KG1 (cell line): ENCODE results near the gene ROM1.
A peak's percentile ranks its signal among the peaks of the same experiment; 100 is the strongest.

Experiments used
- DNase-seq: peaks from one replicate; lab custom pipeline; 2025; lab: John Stamatoyannopoulos, UW

ROM1 gene

DNA sequence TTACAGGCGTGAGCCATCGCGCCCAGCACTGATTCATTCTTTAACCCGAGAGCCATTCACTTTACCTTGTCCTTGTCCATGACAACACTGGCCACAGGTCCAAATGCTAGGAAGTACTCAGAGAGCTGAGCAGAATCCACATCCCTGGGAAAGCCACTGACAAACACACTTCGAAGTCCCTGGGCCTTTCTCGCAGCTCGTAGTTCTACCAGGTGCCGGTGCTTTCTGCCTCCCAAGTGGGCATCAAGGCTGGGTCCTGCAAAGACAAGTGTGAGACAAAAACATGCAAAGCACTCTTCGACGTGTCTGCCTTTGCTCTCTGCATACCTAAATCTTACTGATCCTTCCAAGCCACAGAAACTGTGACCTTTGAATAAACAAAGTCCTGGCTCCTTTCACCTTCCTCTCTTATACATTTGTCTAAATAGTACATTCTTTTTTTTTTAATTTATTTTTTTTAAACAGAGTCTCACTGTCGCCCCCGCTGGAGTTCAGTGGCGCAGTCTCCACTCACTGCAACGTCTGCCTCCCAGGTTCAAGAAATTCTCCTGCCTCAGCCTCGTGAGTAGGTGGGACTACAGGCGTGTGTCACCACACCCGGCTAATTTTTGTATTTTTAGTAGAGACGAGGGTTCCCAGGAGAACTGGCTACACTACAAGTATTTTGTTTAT lies 24.0 kb upstream of the ROM1 start:
- no peak for DNase-seq

DNA sequence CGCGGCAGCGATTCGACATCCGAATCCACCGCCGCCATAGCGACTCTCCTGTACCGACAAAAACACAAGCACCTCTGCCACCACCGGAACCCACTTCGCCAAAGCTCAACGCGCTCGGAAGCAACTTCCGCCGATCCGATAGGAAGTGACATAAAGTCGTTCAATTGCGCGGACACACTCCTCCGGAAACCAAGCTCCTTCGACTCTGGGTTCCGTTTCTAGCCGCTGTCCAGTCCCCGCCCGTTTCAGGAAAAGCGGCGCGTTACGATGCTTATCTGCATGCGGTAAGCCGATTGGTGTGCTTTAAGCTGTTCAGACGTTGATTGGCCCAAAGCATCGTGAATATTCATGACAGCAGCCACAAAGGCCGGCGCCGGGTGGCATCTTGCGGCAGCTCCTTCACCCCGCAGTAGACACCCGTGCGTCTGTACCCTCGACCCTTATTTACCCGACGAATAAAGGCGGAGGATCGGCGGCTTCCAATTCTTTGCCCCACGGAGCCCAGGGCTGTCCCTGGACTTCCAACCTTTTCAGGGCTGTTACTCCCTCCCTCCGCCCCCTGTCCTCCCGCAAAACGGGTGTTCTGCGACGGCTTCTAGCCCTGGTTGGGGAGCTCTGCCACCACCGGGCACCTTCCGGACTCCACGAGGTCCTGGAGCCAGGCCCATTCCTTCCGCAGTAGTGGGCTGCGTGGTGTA lies 21.5 kb upstream of the ROM1 start, which contains the start of gene TUT1:
TUT1 (minus strand) TSS at position 76 of the 698 bp plus-strand sequence; CDS start at position 38, 38 bp downstream.
- peak; percentile 99 for DNase-seq

DNA sequence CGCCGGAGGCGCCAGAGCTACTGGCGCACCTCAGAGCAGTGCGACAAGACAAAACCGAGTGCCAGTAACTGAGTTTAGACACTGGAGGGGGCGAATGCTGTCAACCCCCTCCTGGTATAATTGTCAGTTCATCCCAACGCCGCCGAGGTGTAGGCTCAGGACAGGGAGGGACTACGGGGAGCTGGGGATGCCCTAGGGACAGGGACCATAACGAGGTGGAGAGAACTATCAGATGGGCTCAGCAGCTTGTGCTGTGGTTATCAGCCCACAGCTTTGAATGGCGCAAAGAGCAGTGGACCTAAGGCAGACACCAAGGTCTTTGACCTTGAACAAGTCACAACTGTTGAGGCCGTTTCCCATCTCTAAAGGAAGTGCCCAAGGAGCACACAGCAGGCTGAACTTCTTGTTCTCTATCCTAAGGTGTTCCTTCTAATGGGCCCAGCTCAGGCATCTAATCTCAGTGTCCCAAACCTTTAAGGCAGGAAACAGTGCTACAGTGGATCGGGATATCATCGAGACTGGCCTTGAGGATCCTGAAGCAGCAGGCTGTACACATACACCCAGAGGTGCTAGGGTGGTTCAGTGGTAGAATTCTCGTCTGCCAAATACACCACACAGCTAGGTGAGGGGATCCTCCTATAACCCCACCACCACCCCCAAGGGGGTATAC lies 20.8 kb upstream of the ROM1 start:
- no peak for DNase-seq

DNA sequence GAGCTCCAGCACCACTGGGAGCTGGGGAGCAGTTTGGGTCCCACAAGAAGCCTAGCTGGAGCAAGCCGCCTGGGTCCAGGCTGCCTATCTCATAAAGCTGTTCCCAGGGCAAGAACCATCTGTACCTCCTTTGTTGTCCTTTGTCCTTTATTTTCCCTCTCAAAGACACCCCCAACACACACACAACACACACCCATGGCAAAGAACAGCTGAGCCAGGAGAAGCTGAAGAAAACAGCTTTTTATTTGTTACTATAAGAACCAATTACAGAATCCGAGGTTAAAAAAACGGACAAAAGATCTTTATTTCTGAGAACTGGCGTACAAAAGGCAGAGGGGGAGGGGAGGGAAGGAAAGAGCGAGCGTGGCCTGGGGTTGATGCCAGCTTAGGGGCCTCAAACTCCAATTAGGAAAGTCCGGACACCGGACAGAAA lies 20.1 kb upstream of the ROM1 start:
- DNase-seq = no peak

DNA sequence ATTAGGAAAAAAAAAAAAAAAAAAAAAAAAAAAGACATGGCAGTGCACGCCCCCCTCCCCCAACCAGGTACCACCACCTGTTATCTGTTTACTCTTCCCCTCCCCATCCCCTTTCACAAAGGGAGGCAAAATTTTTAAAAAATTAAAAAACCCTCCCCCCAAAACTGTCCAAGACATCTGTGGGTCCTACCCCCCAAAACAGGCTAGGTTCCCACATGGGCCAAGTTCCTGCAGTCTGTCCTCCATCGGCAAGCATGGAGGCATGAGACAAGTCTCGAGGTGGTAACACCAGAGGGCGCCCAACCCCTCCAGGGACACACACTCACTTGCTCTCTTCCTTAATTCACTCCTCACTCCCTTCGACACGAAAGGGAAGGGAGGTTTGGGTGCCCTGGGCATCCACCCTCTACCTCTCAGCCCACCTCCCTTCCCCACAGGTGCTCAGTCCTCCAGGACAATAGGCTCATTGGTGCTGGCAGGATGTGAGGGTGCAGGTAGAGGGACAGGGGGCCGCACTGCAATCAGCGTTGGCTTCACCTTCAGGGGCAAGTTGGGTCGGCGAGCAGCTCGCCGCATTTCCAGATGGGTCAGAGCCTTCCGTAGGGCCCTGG lies 19.5 kb upstream of the ROM1 start:
- peak; percentile 48 for DNase-seq

DNA sequence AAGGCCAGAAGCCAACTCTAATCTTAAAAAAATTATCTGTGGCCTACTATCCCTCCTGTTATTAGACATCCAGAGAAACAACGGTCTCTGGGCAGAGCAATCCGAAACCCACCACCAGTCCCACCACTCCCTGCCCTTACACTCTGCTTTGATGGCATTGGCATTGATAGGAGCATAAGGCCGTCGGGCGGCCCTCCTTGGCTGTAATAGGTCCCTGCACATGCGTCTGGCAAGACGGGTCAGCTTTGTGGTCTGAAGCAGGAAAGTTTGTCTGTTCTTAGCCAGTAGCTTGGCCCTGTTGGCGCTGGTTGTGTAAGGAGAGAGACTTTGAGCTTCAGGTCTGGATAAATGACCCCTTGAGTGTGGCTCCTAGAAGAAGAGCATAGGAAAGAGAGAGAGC lies 17.9 kb upstream of the ROM1 start:
- DNase-seq = no peak

DNA sequence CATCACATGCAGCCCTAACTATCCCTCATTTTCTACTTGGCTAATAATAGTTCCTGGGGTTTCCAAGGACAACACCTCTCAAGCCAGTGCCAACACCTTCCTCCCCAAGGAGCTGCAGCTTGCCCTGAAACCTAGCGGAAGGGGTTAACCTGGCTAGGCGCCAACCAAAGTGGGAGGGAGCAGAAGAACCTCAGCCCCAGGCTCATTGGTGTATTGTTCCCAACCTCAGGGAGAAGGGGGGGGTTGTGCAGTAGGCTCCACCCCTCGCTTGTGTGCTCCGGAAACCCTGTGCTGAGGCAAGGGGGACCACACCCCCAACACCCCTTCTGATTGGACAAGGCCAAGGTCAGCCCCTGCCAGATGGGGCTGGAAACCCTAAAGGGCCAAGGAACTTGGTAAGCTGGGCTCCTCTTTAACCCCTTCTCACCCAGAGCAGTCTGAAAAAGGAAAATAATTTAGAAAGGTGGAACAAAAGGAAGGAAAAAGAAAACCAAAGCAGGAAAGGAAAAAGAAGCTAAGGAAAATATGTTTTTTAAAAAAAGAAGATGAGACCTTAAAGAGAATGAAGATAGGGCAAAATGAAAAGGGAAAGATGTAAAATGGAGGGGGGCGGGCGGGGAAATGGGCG lies 13.9 kb upstream of the ROM1 start:
- DNase-seq = peak; percentile 99

DNA sequence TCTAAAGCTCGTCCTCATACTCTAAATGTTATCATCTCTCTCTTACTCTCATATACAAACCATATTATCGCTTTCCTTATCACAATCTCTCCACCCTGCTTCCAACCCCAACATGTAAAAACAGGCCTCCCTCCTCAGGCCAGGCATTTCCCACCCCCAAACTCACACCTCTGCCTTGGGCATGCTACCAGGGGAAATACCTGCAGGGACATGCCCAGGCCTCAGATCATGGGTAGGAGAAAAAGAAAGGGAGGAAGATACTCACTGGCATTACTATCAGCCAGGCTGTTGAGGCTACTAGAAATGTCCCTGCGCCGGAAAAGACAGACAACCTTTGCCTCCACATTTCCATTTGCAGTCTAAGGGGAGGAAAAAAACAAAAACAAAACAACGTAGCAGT lies 13.2 kb upstream of the ROM1 start:
- no peak for DNase-seq

DNA sequence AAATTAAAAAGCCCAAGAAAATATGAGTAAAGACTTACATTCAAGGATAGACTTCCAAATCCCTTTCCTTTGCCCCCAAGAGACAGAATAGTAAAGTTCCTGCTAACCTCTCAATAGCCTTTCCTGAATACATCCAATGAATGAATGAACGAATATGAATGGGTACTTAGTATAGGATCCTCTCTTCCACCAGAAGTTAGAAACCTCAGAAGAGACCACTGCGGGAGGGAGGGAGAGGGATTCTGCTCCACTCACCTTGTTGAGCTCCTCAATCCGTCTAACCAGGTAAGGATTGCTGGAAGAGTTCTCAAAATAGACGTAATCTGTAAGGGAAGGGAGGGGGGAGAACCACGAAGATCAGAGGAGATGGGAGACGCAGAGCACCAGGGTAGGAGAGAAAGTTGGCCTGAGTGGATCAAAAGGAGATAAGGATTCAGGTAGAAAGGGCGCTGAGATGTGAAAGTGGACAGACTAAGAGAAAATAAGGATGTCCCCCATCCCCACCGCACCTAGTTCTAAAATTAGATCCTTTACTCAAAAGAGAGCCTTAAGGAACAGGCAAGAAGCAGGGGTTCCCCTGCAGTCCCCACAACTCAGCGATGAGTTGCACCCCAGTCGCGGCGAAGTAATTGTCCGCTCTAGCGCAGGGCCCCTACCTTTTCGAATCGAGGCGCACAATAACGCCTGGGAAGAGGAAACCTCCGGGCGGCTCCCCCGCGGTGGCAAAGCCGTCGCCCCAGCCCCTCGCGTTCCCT lies 12.5 kb upstream of the ROM1 start:
- DNase-seq = peak; percentile 34

DNA sequence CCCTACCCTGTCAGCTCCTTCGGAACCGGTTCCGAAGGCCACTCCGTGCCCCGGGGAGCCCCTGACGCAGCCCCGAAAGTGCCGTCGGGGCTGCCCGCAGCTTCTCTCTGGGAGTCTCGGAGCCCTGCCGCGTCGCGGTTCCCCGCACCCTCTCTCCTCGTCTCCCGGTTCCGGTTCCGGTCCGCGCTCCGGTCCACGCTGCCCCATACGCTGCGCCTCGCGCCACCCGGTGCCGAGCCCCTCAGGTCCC lies 12.0 kb upstream of the ROM1 start:
- no peak for DNase-seq

DNA sequence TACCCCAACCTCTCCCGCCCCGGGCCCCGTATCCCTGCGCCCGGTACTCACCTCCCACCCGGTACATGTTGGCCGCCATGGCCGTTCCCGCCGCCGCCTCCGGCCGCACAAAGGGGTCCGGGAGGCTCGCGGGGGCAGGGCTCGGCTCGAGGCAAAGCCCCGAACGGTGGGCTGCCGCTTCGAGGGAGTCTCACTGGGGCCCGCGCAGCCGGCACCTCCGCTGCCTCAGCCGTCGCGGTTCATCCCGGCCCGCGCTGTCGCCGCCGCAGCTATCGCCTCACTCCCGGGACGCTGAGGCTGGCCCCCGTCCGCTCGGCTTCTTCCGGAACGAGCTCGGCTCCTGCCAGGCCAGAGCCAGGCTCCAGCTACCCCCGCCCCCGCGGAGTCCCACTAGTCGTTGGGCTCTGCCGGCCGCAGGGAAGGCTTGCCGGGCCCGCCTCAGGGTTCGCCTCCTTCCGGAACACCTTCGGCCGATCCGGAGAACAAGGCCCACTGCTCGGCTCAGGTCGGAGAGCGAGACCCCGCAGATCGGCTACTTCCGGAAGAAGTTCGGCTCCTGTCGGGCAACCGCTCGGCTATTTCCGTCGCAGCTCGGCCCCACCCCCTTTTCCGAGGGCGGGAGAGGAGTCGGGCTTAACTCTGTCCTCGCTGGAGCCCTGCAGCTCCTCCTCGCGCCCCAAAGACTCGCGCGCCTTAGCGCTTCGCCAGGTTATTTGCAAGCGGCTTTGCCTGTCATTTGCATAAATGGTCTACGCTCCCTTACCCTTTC lies 11.5 kb upstream of the ROM1 start, which contains the start of gene MTA2:
MTA2 (minus strand) TSS at position 494 of the 769 bp plus-strand sequence; CDS start at position 79, 415 bp downstream.
- peak; percentile 98 for DNase-seq

DNA sequence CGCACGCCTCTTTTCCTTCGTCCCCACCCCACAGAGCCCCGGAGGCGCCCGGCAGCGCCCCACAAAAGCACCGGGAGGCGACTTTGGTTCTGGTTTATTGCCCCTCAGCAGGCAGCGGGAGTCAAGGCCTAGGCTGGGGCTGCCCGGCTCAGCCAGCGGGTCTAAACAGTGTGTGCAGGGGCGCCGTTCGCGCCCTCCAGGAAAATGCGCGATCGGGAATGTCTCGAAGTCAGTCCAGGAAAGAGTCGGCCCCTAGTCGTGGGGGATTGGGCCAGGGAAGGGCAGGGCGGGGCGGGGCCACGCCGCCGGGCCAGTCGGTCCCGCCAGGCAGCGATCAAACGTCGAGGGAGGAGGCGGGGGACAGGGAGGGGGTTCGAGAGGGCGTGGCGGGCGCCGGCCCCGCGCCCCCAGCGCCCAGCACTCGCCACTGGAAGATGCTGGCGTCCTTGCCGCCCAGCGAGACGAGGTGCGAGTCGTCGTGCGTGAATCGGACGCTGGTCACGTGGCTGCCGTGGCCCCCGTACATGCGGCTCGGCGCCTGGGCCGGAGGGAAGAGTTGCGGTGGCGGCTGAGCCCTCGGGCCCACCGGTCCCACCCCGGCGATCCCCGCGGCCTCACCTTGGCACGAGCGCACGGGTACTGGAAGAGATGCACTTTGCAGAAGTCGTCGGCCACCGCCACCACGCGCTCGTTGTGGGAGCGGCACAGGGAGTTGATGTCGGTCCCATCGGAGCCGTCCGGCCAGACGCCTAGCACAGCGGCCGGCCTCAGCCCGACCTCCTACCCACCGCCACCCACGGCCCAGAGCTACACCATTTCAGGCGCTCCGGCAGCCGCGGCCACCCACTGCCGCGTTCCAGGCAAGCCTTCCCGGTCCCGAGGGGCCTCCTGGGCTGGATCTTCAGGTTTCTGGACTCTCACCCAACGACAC lies 10.7 kb upstream of the ROM1 start:
- no peak for DNase-seq

DNA sequence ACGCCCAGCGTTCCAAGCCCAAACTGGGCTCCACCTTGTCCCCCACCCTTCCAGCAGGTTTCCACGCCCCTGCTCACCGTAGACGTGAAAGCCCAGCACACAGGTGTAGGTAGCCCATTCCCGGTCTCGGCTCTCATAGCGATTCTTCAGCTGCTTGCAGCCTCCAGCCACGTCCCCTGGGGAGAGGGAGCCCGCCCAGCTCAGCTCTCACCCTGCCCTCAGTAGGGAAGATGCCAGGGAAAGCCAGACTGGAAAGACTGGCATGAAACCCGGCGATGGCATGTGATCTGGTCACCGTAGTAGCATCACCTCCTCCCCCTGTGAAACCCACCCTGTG lies 10.0 kb upstream of the ROM1 start:
- no peak for DNase-seq

DNA sequence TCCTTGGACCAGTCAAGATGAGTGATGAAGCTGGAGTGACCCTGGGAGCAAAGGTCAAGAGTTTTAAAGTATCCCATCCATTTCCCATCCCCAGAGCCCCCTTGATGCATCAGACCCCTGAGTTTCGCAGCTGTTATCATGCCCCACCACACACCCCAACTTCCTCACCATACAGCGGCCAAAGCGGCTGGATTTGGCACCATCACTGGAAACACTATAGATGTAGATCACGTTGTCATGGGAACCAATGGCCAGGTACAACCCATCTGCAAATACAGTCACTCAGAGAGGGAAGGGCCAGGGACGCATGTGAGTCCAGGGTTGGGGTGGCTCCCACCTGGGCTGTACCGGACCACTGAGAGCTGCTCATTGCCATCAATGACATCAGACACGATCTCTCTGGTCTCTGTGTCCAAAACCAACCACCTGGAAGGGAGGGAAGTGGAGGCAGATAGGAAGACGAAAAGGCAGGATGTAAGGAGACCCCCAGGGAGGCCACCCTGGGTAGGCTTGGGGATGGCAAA lies 9.2 kb upstream of the ROM1 start:
- DNase-seq = no peak

DNA sequence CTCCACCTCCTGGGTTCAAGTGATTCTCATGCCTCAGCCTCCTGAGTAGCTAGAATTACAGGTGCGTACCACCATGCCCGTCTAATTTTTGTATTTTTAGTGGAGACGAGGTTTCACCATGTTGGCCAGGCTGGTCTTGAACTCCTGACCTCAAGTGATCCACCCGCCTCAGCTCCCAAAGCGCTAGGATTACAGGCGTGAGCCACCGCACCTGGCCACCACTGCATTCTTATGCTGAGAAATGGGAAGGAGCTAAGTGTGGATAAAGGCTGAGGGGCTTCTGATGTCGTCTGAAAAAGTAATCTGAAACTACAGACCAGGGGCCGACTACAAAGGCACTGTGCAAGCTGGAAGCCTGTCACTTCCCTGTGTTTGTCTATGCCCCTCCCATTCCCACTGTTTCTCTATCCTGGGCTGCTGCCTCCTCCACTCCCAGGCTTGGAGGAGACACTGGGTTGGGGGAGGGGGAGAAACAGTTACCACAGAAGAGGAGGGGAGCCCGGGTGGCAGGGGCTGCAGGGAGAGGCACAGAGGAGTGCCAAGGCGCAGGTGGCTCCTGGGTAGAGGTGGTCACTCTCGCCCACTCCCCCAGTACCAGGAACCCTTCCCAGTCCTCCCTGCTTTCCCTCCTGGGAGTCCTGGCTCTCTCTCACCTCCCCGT lies 8.5 kb upstream of the ROM1 start:
- DNase-seq = no peak

DNA sequence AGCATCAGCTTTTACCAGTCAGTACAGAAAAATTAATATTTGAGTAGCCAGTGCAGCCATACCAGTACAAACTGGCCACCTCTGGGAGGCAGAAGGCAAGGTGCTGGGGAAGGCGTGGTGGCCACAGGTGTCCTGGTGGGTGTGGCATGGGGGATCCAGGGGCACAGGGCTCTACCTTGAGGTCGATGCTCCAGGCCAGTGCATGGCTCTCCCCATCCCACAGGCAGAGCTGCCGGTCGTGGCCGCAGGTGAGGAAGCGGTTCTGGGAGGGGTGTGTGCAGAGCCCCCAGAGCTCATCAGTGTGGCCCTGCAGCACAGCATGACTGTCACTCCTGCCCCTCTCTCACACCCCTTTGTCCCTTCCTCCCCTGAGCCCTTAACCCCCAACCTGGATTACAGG lies 7.6 kb upstream of the ROM1 start:
- DNase-seq = no peak

DNA sequence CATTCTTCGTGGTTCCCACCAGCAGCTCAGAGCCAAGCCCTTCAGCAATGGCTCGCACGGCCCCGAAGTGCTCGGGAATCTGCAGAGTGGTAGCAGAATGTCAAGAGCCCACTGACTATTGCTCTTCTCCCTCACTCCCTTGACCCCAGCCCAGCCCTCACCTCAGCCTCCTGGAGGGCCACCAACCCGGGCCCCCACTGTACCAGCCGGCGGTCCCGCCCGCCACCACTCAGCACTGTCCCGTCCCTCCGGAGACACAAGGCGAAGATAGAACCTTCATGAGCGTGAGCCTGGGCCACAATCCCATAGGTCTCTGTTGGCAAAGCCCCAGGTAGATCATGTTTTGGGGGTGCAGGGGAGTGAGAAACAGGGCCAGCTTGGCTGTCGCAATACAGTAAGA lies 7.2 kb upstream of the ROM1 start:
- no peak for DNase-seq

DNA sequence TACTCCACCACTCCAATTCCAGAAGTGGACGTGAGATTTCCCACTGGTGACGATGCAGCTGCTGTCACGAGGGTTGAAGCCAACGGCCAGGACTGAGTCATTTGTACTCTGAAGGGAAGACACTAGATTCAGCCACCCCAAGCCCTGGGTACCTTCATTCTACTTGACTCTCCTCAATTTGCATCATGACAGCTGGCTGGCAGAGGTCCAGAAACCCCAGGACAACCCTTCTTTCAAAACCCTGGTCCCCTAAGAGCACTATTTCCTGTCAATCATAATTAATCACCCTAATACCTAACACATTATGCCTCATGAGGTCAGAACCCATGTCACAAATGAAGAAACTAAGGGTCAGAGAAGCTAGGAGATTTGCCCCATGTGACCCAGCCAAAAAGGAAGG lies 5.3 kb upstream of the ROM1 start:
- no peak for DNase-seq

DNA sequence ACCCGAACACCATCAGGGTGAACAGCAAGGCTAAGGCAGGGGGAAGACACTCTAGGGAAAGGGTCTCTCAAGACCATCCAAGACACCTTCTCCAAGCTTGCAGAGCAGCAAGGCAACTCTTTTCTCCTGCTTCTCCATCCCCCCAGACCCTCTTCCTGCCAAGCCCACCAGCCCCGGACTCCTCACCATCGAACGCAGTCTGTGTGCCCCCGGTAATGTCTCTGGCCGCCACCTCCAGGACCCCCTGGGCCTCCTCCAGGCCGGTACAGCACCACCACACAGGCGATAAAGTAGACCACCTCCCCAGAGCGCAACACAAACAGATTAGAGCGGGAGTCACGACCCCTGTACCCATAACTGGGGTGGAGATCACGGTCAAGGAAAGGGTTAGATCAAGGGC lies 4.3 kb upstream of the ROM1 start:
- DNase-seq = no peak
